Testis (tissue), 3 donors: ENCODE results near the gene SGPP2. TPM values are rescaled to one million over a fixed set of nuclear protein-coding genes. Genes with fewer than 3 reads are reported as not detected.

Source experiments
- DNase-seq: peaks from one replicate; pipeline ENCODE4 v3.0.0-alpha.2; 2019
- H3K27ac ChIP-seq, 2 donors: fragments of 200-600 bp; sonication (generic); one replicate each; pipeline ENCODE4 v1.5.1; 2019
- H3K27me3 ChIP-seq: fragments of 200-600 bp; sonication (generic); one replicate; pipeline ENCODE4 v1.5.1; 2019
- H3K36me3 ChIP-seq: fragments of 200-600 bp; sonication (generic); one replicate; pipeline ENCODE4 v1.5.1; 2017; ENCODE audit warnings: low read depth; ENCODE audit errors: missing control alignments
- H3K4me1 ChIP-seq: fragments of 200-600 bp; sonication (generic); one replicate; pipeline ENCODE4 v1.5.1; 2019
- H3K4me3 ChIP-seq, 2 donors: fragments of 200-600 bp; sonication (generic); one replicate each; pipeline ENCODE4 v1.5.1; 2017 to 2019
- H3K9me3 ChIP-seq: fragments of 200-600 bp; sonication (generic); one replicate; pipeline ENCODE4 v1.5.1; 2017
- POLR2A ChIP-seq: fragments of 450-650 bp; IDR thresholded peaks from one replicate; pipeline ENCODE4 v1.6.1; 2017; ENCODE audit warnings: antibody characterized with exemption, mild to moderate bottlenecking, moderate library complexity
- WGBS, 2 donors: methylation state at CpG; one replicate each; pipeline ENCODE4 v1.1.5; 2018; 5-methylcytosine and 5-hydroxymethylcytosine counted together
- intact Hi-C: fragments of 100-400 bp; cut with DNase I; formaldehyde crosslinking; loops from one replicate; pipeline ENCODE4 v1.15.1; 2023; ENCODE audit warnings: low total_unique reads
- polyA plus RNA-seq: library from polyadenylated mRNA; stranded (reverse); fragments of 350-450 nt; fragmentation: Illumina TruSeq; extraction: RNeasy Lipid Tissue Mini Kit (QIAGEN cat#74804); gene quantifications from one replicate; pipeline ENCODE4 v1.2.3, GENCODE V29; 2014; ENCODE audit warnings: low read depth, low replicate concordance; ENCODE audit not compliant: insufficient read depth
- total RNA-seq, 2 donors: library from RNA; depleted of rRNA; stranded (reverse); fragments of >200 nt; gene quantifications; one replicate each; pipeline ENCODE4 v1.2.3, GENCODE V29; 2016
- TF ChIP-seq, protein P1 (sequence below), 3 experiments: fragments of 450-650 bp in 2 of 3; fragments of 200-600 bp in 1 of 3; sonication (generic) in 1 of 3; IDR thresholded peaks; one replicate each; pipeline ENCODE4 v1.5.1; 2016 to 2019; ENCODE audit warnings: antibody characterized with exemption in 3 of 3, mild to moderate bottlenecking in 2 of 3, moderate library complexity in 1 of 3

Gene SGPP2
- total and polyA plus RNA-seq, 3 donors from 2014 or later: 3.0 to 5.9 (median 3.1) TPM

DNA sequence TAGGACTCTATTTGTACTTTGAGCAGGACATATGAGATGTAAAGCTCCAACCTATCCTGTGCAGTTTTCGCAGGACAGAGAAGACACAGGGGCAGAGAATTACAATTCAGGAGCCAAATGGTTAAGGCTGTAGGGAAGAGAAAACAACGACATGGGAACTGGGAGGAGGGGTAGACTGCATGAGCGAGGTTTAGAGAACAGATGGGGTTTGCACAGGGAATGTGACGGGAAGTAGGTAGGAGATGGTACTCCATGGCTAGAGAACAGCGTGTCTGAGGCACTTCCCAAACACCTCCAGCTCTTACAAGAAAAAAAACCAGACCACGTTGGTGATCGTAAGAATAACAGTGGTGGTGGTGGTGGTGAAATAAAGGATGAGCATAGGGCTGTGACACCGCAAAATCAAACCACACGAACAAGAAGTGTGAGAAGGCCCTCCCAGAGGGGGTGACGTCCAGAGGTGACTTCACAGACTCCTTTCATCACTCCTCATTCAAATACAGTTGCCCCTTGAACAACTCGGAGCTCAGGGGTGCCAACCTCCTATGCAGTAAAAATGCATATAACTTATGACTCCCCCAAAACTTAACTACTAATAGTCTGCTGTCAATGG, 138.9 kb downstream of the SGPP2 start:
- TF ChIP-seq, protein P1, sequence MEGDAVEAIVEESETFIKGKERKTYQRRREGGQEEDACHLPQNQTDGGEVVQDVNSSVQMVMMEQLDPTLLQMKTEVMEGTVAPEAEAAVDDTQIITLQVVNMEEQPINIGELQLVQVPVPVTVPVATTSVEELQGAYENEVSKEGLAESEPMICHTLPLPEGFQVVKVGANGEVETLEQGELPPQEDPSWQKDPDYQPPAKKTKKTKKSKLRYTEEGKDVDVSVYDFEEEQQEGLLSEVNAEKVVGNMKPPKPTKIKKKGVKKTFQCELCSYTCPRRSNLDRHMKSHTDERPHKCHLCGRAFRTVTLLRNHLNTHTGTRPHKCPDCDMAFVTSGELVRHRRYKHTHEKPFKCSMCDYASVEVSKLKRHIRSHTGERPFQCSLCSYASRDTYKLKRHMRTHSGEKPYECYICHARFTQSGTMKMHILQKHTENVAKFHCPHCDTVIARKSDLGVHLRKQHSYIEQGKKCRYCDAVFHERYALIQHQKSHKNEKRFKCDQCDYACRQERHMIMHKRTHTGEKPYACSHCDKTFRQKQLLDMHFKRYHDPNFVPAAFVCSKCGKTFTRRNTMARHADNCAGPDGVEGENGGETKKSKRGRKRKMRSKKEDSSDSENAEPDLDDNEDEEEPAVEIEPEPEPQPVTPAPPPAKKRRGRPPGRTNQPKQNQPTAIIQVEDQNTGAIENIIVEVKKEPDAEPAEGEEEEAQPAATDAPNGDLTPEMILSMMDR (IDR thresholded peaks at IDR 0.05): no peak
- TF ChIP-seq POLR2A: no peak
- DNase-seq: no peak
- Histone ChIP-seq H3K4me3 (no peak overlapping the region), H3K27ac (no peak overlapping the region), H3K9me3 (no peaks in the 10 kb centered on the region), H3K36me3 (no peaks in the 10 kb centered on the region), H3K4me1 (no peaks in the 10 kb centered on the region), H3K27me3 (no peaks in the 10 kb centered on the region)
- intact Hi-C loops: no loop called here
- WGBS, 2 donors: 74 to 76% methylated on average over 11 of the region's 11 CpGs

DNA sequence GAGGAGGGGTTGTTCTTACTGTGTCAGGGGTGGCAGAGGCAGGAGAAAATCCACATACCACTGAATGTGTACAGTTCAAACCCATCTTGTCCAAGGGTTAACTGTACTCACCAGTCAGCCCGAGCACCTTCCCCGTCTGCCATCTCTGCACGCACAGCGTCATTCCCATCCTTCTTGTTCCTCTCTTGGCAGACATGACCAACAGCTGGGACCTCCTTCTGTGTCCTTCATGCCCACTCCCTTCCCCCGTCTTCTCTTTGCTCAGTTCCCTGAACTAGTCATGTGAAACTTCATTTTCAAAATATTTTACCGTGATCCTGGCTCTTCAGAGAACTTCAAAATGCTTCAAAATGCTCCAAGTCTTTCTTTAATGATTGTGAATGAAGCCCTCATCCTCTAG, 139.6 kb downstream of the SGPP2 start:
- Histone ChIP-seq H3K27ac (no peak overlapping the region), H3K4me3 (no peak overlapping the region), H3K36me3 (no peaks in the 10 kb centered on the region), H3K27me3 (no peaks in the 10 kb centered on the region), H3K9me3 (no peaks in the 10 kb centered on the region), H3K4me1 (no peaks in the 10 kb centered on the region)
- 70 to 82% methylated on average over 6 of the region's 6 CpGs for WGBS, 2 donors
- DNase-seq: no peak
- intact Hi-C loops: no loop called here
- TF ChIP-seq, protein P1 (IDR thresholded peaks at IDR 0.05): no peak
- no peak for TF ChIP-seq POLR2A

DNA sequence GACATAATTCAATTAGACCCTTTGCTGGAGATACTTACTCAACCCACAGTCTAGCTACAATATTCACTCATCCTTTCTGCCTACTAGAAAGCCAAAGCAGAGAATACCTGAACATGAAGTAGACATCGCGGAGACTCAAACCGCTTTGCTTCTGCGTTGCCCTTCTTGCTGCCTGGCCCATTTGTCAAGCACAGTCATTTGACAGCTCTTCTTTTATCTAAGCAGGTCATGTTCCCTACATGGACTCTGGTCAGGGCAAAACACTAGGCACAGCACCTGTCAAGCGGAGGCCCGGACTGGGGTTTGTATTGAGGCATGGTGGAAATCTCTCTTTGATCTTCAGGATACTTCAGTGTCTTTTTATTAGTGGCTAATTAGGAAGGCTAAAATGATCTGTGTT, 141.9 kb downstream of the SGPP2 start:
- intact Hi-C loops: loop anchor here (5.0 kb wide), 1 partner anchor 249 kb away; no protein-coding TSS in a partner anchor
- DNase-seq: no peak
- WGBS, 2 donors: 93 to 97% methylated on average over 6 of the region's 6 CpGs

DNA sequence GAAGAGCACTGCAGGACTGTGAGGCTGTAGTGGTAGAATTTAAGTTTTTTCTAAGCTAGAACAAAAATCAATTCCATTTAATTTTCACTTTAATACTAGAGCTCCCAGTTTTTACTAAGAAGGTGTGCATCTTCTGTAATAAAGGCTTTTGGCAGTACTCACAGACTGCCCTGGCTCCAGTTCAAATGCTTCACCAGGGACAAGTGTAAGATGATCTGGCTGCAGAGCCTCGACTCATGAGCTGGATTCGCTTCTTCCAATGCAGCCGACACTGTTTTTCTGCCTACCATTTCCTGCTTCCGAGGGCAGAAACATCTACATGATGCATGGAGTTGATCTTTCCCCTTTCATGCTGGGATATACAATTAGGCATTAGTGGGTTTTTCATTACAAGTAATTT, 144.5 kb downstream of the SGPP2 start:
- TF ChIP-seq, protein P1 (IDR thresholded peaks at IDR 0.05): no peak
- TF ChIP-seq POLR2A: no peak
- intact Hi-C loops: loop anchor here (5.0 kb wide), 1 partner anchor 252 kb away; no protein-coding TSS in a partner anchor
- WGBS, 2 donors: 53 to 61% methylated on average over 4 of the region's 4 CpGs
- Histone ChIP-seq H3K9me3 (no peaks in the 10 kb centered on the region), H3K27ac (no peak overlapping the region), H3K4me3 (no peak overlapping the region), H3K27me3 (no peaks in the 10 kb centered on the region), H3K36me3 (no peaks in the 10 kb centered on the region), H3K4me1 (peaks cover 10% of the 10 kb centered on the region)
- DNase-seq: peak; percentile 58

More for the DNA sequence above, 141.9 kb downstream of the SGPP2 start:
- Histone ChIP-seq H3K27me3 (no peaks in the 10 kb centered on the region), H3K27ac (no peak overlapping the region), H3K4me3 (no peak overlapping the region), H3K4me1 (no peaks in the 10 kb centered on the region), H3K36me3 (no peaks in the 10 kb centered on the region), H3K9me3 (no peaks in the 10 kb centered on the region)
- TF ChIP-seq, protein P1 (IDR thresholded peaks at IDR 0.05): no peak
- TF ChIP-seq POLR2A: no peak

DNA sequence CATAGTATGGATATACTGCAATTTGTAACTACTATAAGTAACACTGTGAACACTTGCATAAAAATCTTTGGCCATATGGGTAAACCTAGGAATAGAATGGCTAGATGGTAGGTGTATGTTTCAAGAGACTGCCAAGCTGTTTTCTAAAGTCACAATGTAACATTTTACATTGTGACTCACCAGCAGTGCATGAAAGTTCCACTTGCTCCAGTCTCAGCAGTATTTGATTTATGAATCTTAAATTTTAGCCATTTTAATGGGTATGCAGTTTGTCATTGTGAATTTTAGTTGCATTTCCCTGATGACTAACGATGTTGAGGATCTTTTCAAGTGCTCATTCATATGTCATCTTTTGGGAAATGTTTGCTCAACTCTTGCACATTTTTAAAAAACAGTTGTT, 145.5 kb downstream of the SGPP2 start:
- Histone ChIP-seq H3K27ac (no peak overlapping the region), H3K36me3 (no peaks in the 10 kb centered on the region), H3K4me1 (peaks cover 10% of the 10 kb centered on the region), H3K27me3 (no peaks in the 10 kb centered on the region), H3K4me3 (no peak overlapping the region), H3K9me3 (no peaks in the 10 kb centered on the region)
- TF ChIP-seq, protein P1 (IDR thresholded peaks at IDR 0.05): no peak
- no peak for DNase-seq
- intact Hi-C loops: loop anchor here (5.0 kb wide), 1 partner anchor 253 kb away; no protein-coding TSS in a partner anchor
- WGBS, 2 donors: 71 to 80% methylated on average over 1 of the region's 1 CpG
